GM23338 (cell line): ENCODE results near the gene DDB1. TPM values are rescaled to one million over a fixed set of nuclear protein-coding genes. Genes with fewer than 3 reads are reported as not detected.

Experiments
- ATAC-seq: fragments of 200-7000 bp; cut with Tn5 transposase; 3 replicates; pipeline ENCODE4 v1.9.1; 2020
- DNase-seq: peaks from one replicate; pipeline ENCODE4 v3.0.0-alpha.2; 2015; ENCODE audit warnings: low spot score
- H2AFZ ChIP-seq: fragments of 200-600 bp; sonication (generic); 2 replicates; pipeline ENCODE4 v1.8.0; 2016; ENCODE audit warnings: antibody characterized with exemption, mild to moderate bottlenecking, moderate library complexity
- H3F3A ChIP-seq: fragments of 200-600 bp; sonication (generic); replicated peaks from 2 replicates; pipeline ENCODE4 v1.8.0; 2017; ENCODE audit warnings: antibody characterized with exemption, mixed run types, low read depth
- H3K27ac ChIP-seq: fragments of 200-600 bp; sonication (generic); 2 replicates; pipeline ENCODE4 v1.6.1; 2016; ENCODE audit warnings: low read depth
- H3K27me3 ChIP-seq: fragments of 200-600 bp; sonication (generic); 2 replicates; pipeline ENCODE4 v1.8.0; 2016; ENCODE audit warnings: mild to moderate bottlenecking, mixed run types, moderate library complexity; ENCODE audit not compliant: insufficient read depth
- H3K36me3 ChIP-seq: fragments of 200-600 bp; sonication (generic); 2 replicates; pipeline ENCODE4 v1.8.0; 2016; ENCODE audit warnings: mild to moderate bottlenecking; ENCODE audit not compliant: insufficient read depth
- H3K4me1 ChIP-seq: fragments of 200-600 bp; sonication (generic); 2 replicates; pipeline ENCODE4 v1.8.0; 2016; ENCODE audit warnings: mild to moderate bottlenecking, moderate library complexity; ENCODE audit not compliant: insufficient read depth
- H3K4me2 ChIP-seq: fragments of 200-600 bp; sonication (generic); 2 replicates; pipeline ENCODE4 v1.7.1; 2017; ENCODE audit warnings: mixed run types
- H3K4me3 ChIP-seq: fragments of 200-600 bp; sonication (generic); 2 replicates; pipeline ENCODE4 v1.6.1; 2016; ENCODE audit warnings: mixed run types
- H3K79me2 ChIP-seq: fragments of 200-600 bp; sonication (generic); replicated peaks from 2 replicates; pipeline ENCODE4 v1.8.0; 2017; ENCODE audit warnings: mild to moderate bottlenecking; ENCODE audit not compliant: insufficient read depth
- H3K9me2 ChIP-seq: fragments of 200-600 bp; sonication (generic); 2 replicates; pipeline ENCODE4 v1.8.0; 2017; ENCODE audit not compliant: insufficient read depth
- H4K20me1 ChIP-seq: fragments of 200-600 bp; sonication (generic); replicated peaks from 2 replicates; pipeline ENCODE4 v1.8.0; 2017; ENCODE audit warnings: mild to moderate bottlenecking; ENCODE audit not compliant: insufficient read depth
- H3K27ac Mint-ChIP-seq: 2 replicates; pipeline ENCODE4 v1.8.0; 2020; ENCODE audit warnings: inconsistent platforms, mild to moderate bottlenecking, moderate library complexity, mixed read lengths
- H3K27me3 Mint-ChIP-seq: 3 replicates; pipeline ENCODE4 v1.8.0; 2022; ENCODE audit warnings: low read depth, mild to moderate bottlenecking, moderate library complexity, mixed read lengths, inconsistent platforms; ENCODE audit not compliant: insufficient read depth, poor library complexity
- H3K36me3 Mint-ChIP-seq: 3 replicates; pipeline ENCODE4 v1.8.0; 2021; ENCODE audit warnings: low read depth, mild to moderate bottlenecking, inconsistent platforms, moderate library complexity, mixed read lengths
- H3K4me1 Mint-ChIP-seq: 3 replicates; pipeline ENCODE4 v1.8.0; 2020; ENCODE audit warnings: mild to moderate bottlenecking, inconsistent platforms, mixed read lengths
- H3K4me3 Mint-ChIP-seq: 3 replicates; pipeline ENCODE4 v1.8.0; 2021; ENCODE audit warnings: moderate library complexity, mild to moderate bottlenecking, inconsistent platforms, mixed read lengths
- H3K9me3 Mint-ChIP-seq: 3 replicates; pipeline ENCODE4 v1.8.0; 2020; ENCODE audit warnings: moderate library complexity, mild to moderate bottlenecking, inconsistent platforms, mixed read lengths
- CREB1 ChIP-seq: fragments of 250-450 bp; sonication (Bioruptor Pico); IDR thresholded peaks from 2 replicates; pipeline ENCODE4 v1.5.0; 2020; ENCODE audit warnings: low read depth, mild to moderate bottlenecking, moderate library complexity
- CTCF ChIP-seq, 2 experiments: fragments of 200-600 bp in 1 of 2; sonication (generic) in 1 of 2; conservative IDR thresholded peaks; 2 replicates each; pipeline versions ENCODE4 v1.5.1 to v1.6.1; 2016 to 2017; ENCODE audit warnings: antibody characterized with exemption in 2 of 2, low read depth in 2 of 2, mild to moderate bottlenecking in 2 of 2, moderate library complexity in 1 of 2
- ETS1 ChIP-seq: IDR thresholded peaks from 2 replicates; pipeline ENCODE4 v1.6.1; 2016; ENCODE audit warnings: antibody characterized with exemption
- EZH2 ChIP-seq: fragments of 200-600 bp; sonication (generic); IDR thresholded peaks from one replicate; pipeline ENCODE4 v1.8.0; 2017; ENCODE audit warnings: antibody characterized with exemption, mild to moderate bottlenecking, low read depth; ENCODE audit not compliant: unreplicated experiment
- JUNB ChIP-seq: IDR thresholded peaks from one replicate; pipeline ENCODE4 v1.6.1; 2016; ENCODE audit warnings: antibody characterized with exemption; ENCODE audit not compliant: unreplicated experiment
- NANOG ChIP-seq: IDR thresholded peaks from 2 replicates; pipeline ENCODE4 v1.6.1; 2016; ENCODE audit warnings: antibody characterized with exemption, borderline replicate concordance
- ZNF114 ChIP-seq: fragments of 250-450 bp; sonication (Bioruptor Pico); IDR thresholded peaks from 2 replicates; pipeline ENCODE4 v1.5.0; 2020; ENCODE audit warnings: mild to moderate bottlenecking, moderate library complexity
- ZNF331 ChIP-seq: fragments of 250-450 bp; sonication (Bioruptor Pico); IDR thresholded peaks from 2 replicates; pipeline ENCODE4 v1.5.0; 2020; ENCODE audit warnings: low read depth, mild to moderate bottlenecking, moderate library complexity
- ZNF462 ChIP-seq: fragments of 250-450 bp; sonication (Bioruptor Pico); IDR thresholded peaks from 2 replicates; pipeline ENCODE4 v1.5.0; 2020; ENCODE audit warnings: mild to moderate bottlenecking, moderate library complexity
- polyA plus RNA-seq: library from polyadenylated mRNA; unstranded; fragments of >200 nt; fragmentation: Nextera tagmentation; extraction: Ambion mirVana; gene quantifications from 2 replicates; pipeline ENCODE4 v1.2.1, GENCODE V29; 2016
- total RNA-seq: library from RNA; depleted of rRNA; stranded (reverse); fragments of >200 nt; shearing (Covaris generic); gene quantifications from 2 replicates; pipeline ENCODE4 v1.2.3, GENCODE V29; 2014

DDB1 gene
- total and polyA plus RNA-seq, 2 experiments from 2014 or later, result 102 to 282 TPM

GRCh38 chr11:61339490-61339878, 6.6 kb upstream of the DDB1 start:
- H3K9me3 Mint-ChIP-seq, result no peaks in the 10 kb centered on the region
- peaks cover 14% of the 10 kb centered on the region; the same call in 2 of the 3 replicates for H3K4me1 Mint-ChIP-seq

More at GRCh38 chr11:61339490-61339878, 6.6 kb upstream of the DDB1 start:
- no peak for ATAC-seq
- Mint-ChIP-seq H3K27me3 (peaks cover 4% of the 10 kb centered on the region), H3K4me3 (no peak overlapping the region), H3K36me3 (peaks cover 10% of the 10 kb centered on the region; the same call in 2 of the 3 replicates), H3K27ac (no peak overlapping the region)
- no peak overlapping the region for H3K27ac ChIP-seq
- peaks cover 11% of the 10 kb centered on the region; the same call in 1 of the 2 replicates for H3K4me1 ChIP-seq
- H4K20me1 ChIP-seq, result no peaks in the 10 kb centered on the region
- no peak for DNase-seq
- no peaks in the 10 kb centered on the region for H3K36me3 ChIP-seq
- H3K4me3 ChIP-seq, result no peak overlapping the region
- no peaks in the 10 kb centered on the region for H3K79me2 ChIP-seq
- H3K4me2 ChIP-seq, result no peak overlapping the region
- no peaks in the 10 kb centered on the region for H3K9me2 ChIP-seq
- H3K27me3 ChIP-seq, result no peaks in the 10 kb centered on the region
- no peak overlapping the region for H2AFZ ChIP-seq
- peaks cover 16% of the 10 kb centered on the region for H3F3A ChIP-seq
- TF ChIP-seq NANOG (no peak), JUNB (no peak), ZNF331 (CRISPR knock-in tag) (no peak), ZNF114 (no peak), CREB1 (no peak), ETS1 (no peak), EZH2 (no peak), CTCF (conservative IDR thresholded peaks at IDR 0.05; ENCODE audit: low read depth in 2 of 2) (no peak), ZNF462 (no peak)
